H1 (cell line): ENCODE measurements around the gene LYPD6B. TPM values are rescaled to one million over a fixed set of nuclear protein-coding genes. Genes with fewer than 3 reads are reported as not detected.

Experiments
- CTCF ChIA-PET: fragments of 300-600 bp; sonication (Branson Sonifier 250); formaldehyde crosslinking; loops from one replicate; lab custom pipeline; 2021; ENCODE audit not compliant: partially characterized antibody; lab: Charles Lee
- POLR2A ChIA-PET: fragments of 300-600 bp; sonication (Branson Sonifier 250); formaldehyde crosslinking; loops from one replicate; lab custom pipeline; 2021; ENCODE audit warnings: inconsistent platforms; ENCODE audit not compliant: partially characterized antibody; lab: Charles Lee
- DNase-seq, 2 experiments: peaks; one replicate each; pipeline versions ENCODE4 v3.0.0 to v3.0.0-alpha.2; 2010 to 2022; ENCODE audit warnings: low spot score in 2 of 2, low read depth in 1 of 2, mixed read lengths in 1 of 2
- FAIRE-seq: peaks from 2 replicates; lab custom pipeline; 2011; peaks lifted over from hg19 to GRCh38; lab: Jason Lieb, UNC
- H2AFZ ChIP-seq: 2 replicates; pipeline ENCODE4 v1.8.1; 2012; ENCODE audit warnings: low read length, inconsistent platforms
- H2AK5ac ChIP-seq: 2 replicates; pipeline ENCODE4 v1.6.1; 2013; ENCODE audit warnings: low read depth, low read length
- H2BK120ac ChIP-seq: replicated peaks from 2 replicates; pipeline ENCODE3; 2013; ENCODE audit warnings: low read depth, low read length, inconsistent platforms
- H2BK12ac ChIP-seq: 2 replicates; pipeline ENCODE4 v1.6.1; 2013; ENCODE audit warnings: low read depth, low read length
- H2BK15ac ChIP-seq: 2 replicates; pipeline ENCODE4 v1.6.1; 2013; ENCODE audit warnings: low read length
- H2BK20ac ChIP-seq: 2 replicates; pipeline ENCODE4 v1.6.1; 2013; ENCODE audit warnings: low read length
- H2BK5ac ChIP-seq: 2 replicates; pipeline ENCODE4 v1.6.1; 2013; ENCODE audit warnings: low read depth, low read length
- H3K14ac ChIP-seq: 2 replicates; pipeline ENCODE4 v1.6.1; 2013; ENCODE audit warnings: inconsistent platforms; ENCODE audit not compliant: insufficient read length
- H3K18ac ChIP-seq: 2 replicates; pipeline ENCODE4 v1.6.1; 2013; ENCODE audit warnings: low read length; ENCODE audit errors: extremely low read depth
- H3K23ac ChIP-seq: 2 replicates; pipeline ENCODE4 v1.6.1; 2013; ENCODE audit warnings: inconsistent platforms; ENCODE audit not compliant: insufficient read length
- H3K23me2 ChIP-seq: 2 replicates; pipeline ENCODE4 v1.6.1; 2013; ENCODE audit warnings: low read depth, low read length
- H3K27ac ChIP-seq: 2 replicates; pipeline ENCODE4 v1.6.1; 2011; ENCODE audit warnings: low read depth, low read length, inconsistent platforms
- H3K27me3 ChIP-seq, 4 experiments: replicated peaks in 1 of 4; 1 replicate in 1 of 4; 2 replicates in 3 of 4; pipeline versions ENCODE4 v1.6.1 to v1.8.1; 2011 to 2013; ENCODE audit warnings: low read length in 3 of 4, mild to moderate bottlenecking in 3 of 4, inconsistent platforms in 2 of 4, mixed read lengths in 2 of 4, moderate library complexity in 1 of 4; ENCODE audit not compliant: control insufficient read depth in 3 of 4, insufficient read depth in 3 of 4; ENCODE audit errors: extremely low read depth in 1 of 4
- H3K36me3 ChIP-seq, 4 experiments: 2 replicates each; pipeline versions ENCODE4 v1.6.1 to v1.8.1; 2011 to 2013; ENCODE audit warnings: mild to moderate bottlenecking in 4 of 4, low read length in 3 of 4, moderate library complexity in 2 of 4, control low read depth in 1 of 4, inconsistent platforms in 1 of 4; ENCODE audit not compliant: insufficient read depth in 4 of 4, control insufficient read depth in 2 of 4
- H3K4ac ChIP-seq: replicated peaks from 2 replicates; pipeline ENCODE3; 2013; ENCODE audit warnings: low read length, low read depth, mixed read lengths, inconsistent platforms; ENCODE audit not compliant: insufficient read length
- H3K4me1 ChIP-seq, 4 experiments: replicated peaks in 1 of 4; 1 replicate in 1 of 4; 2 replicates in 3 of 4; pipeline versions ENCODE4 v1.6.1 to v1.8.1; 2011 to 2013; ENCODE audit warnings: low read length in 3 of 4, inconsistent platforms in 2 of 4, mixed read lengths in 1 of 4; ENCODE audit not compliant: insufficient read depth in 4 of 4, control insufficient read depth in 3 of 4
- H3K4me2 ChIP-seq, 2 experiments: 2 replicates each; pipeline versions ENCODE4 v1.6.1 to v1.8.1; 2011 to 2013; ENCODE audit warnings: low read depth in 2 of 2, low read length in 2 of 2, control low read depth in 1 of 2, inconsistent platforms in 1 of 2, mild to moderate bottlenecking in 1 of 2; ENCODE audit not compliant: insufficient read depth in 1 of 2
- H3K4me3 ChIP-seq, 4 experiments: fragments of 200-600, 300-600 bp in 1 of 4; sonication (generic), shearing (Covaris generic), sonication (Bioruptor Twin) in 1 of 4; 2 replicates each; pipeline versions ENCODE4 v1.5.1 to v1.8.1; 2011 to 2016; ENCODE audit warnings: low read length in 4 of 4, low read depth in 3 of 4, control low read depth in 2 of 4, inconsistent platforms in 2 of 4, mild to moderate bottlenecking in 2 of 4, mixed read lengths in 1 of 4, moderate library complexity in 1 of 4; ENCODE audit not compliant: insufficient read depth in 2 of 4; ENCODE audit errors: extremely low read depth in 1 of 4
- H3K56ac ChIP-seq: replicated peaks from 2 replicates; pipeline ENCODE3; 2013; ENCODE audit warnings: low read depth, mild to moderate bottlenecking, mixed read lengths, low read length, inconsistent platforms; ENCODE audit not compliant: insufficient read length
- H3K79me1 ChIP-seq: 2 replicates; pipeline ENCODE4 v1.6.1; 2013; ENCODE audit warnings: low read depth, low read length, control low read depth
- H3K79me2 ChIP-seq, 2 experiments: 2 replicates each; pipeline versions ENCODE4 v1.6.1 to v1.8.1; 2012 to 2013; ENCODE audit warnings: low read length in 2 of 2, mild to moderate bottlenecking in 2 of 2, inconsistent platforms in 1 of 2; ENCODE audit not compliant: insufficient read depth in 2 of 2, control insufficient read depth in 1 of 2
- H3K9ac ChIP-seq, 4 experiments: replicated peaks in 1 of 4; 1 replicate in 1 of 4; 2 replicates in 3 of 4; pipeline versions ENCODE4 v1.6.1 to v1.8.1; 2011 to 2013; ENCODE audit warnings: low read depth in 3 of 4, low read length in 3 of 4, control low read depth in 2 of 4, mild to moderate bottlenecking in 2 of 4, moderate library complexity in 2 of 4, inconsistent platforms in 1 of 4; ENCODE audit errors: extremely low read depth in 1 of 4
- H3K9me3 ChIP-seq, 2 experiments: 2 replicates each; pipeline versions ENCODE4 v1.6.1 to v1.8.1; 2012 to 2013; ENCODE audit warnings: mild to moderate bottlenecking in 2 of 2, moderate library complexity in 2 of 2, control low read depth in 1 of 2, inconsistent platforms in 1 of 2, low read depth in 1 of 2, low read length in 1 of 2, mixed read lengths in 1 of 2; ENCODE audit not compliant: insufficient read depth in 2 of 2
- H4K20me1 ChIP-seq, 2 experiments: replicated peaks in 1 of 2; 2 replicates each; pipeline versions ENCODE3 to v1.8.1; 2011 to 2013; ENCODE audit warnings: inconsistent platforms in 2 of 2, low read length in 2 of 2, mild to moderate bottlenecking in 1 of 2; ENCODE audit not compliant: insufficient read depth in 2 of 2, control insufficient read depth in 1 of 2
- H4K5ac ChIP-seq: 2 replicates; pipeline ENCODE4 v1.6.1; 2013; ENCODE audit warnings: low read length, low read depth, mixed read lengths, inconsistent platforms; ENCODE audit not compliant: insufficient read length
- H4K8ac ChIP-seq: 2 replicates; pipeline ENCODE4 v1.8.0; 2013; ENCODE audit warnings: mild to moderate bottlenecking, moderate library complexity, low read length, inconsistent platforms; ENCODE audit not compliant: insufficient read depth; ENCODE audit errors: extremely low read depth
- H4K91ac ChIP-seq: replicated peaks from 2 replicates; pipeline ENCODE3; 2013; ENCODE audit warnings: low read length, mixed read lengths, inconsistent platforms; ENCODE audit not compliant: insufficient read length
- BCL11A ChIP-seq, 2 experiments: IDR thresholded peaks; one replicate each; pipeline ENCODE4 v1.6.1; 2011; ENCODE audit warnings: low read depth in 2 of 2, low read length in 2 of 2, mild to moderate bottlenecking in 2 of 2
- CBX8 ChIP-seq: fragments of 300-800, 300-1000 bp; sonication (generic); IDR thresholded peaks from 2 replicates; pipeline ENCODE4 v1.7.1; 2016; ENCODE audit warnings: low read depth, low read length, borderline replicate concordance
- CREB1 ChIP-seq: IDR thresholded peaks from 2 replicates; pipeline ENCODE4 v1.6.1; 2012; ENCODE audit warnings: inconsistent platforms
- KDM1A ChIP-seq: fragments of 200-600, 300-600 bp; sonication (generic); IDR thresholded peaks from 2 replicates; pipeline ENCODE4 v1.7.1; 2016; ENCODE audit warnings: mild to moderate bottlenecking, low read length, borderline replicate concordance
- MAFK ChIP-seq: IDR thresholded peaks from 2 replicates; pipeline ENCODE4 v1.6.1; 2012; ENCODE audit warnings: low read depth, mild to moderate bottlenecking, improper control_type of control experiment, low read length
- POLR2AphosphoS5 ChIP-seq: IDR thresholded peaks from 2 replicates; pipeline ENCODE4 v1.6.1; 2011; ENCODE audit warnings: low read depth, low read length
- SIRT6 ChIP-seq: IDR thresholded peaks from one replicate; pipeline ENCODE4 v1.7.1; 2012; ENCODE audit warnings: low read length, inconsistent platforms
- SIX5 ChIP-seq: IDR thresholded peaks from 2 replicates; pipeline ENCODE4 v1.6.1; 2011; ENCODE audit warnings: mild to moderate bottlenecking, low read depth, low read length
- WGBS, 2 experiments: shearing (Covaris generic) in 1 of 2; methylation state at CpG; one replicate each; pipeline versions ENCODE4 v1.1.6 to v1.1.7; 2013 to 2015; ENCODE audit warnings: low lambda C conversion rate in 2 of 2, mixed read lengths in 2 of 2, inconsistent platforms in 1 of 2, low coverage in 1 of 2, missing lambda C conversion rate in 1 of 2; ENCODE audit not compliant: insufficient replicate concordance in 2 of 2, insufficient coverage in 1 of 2, insufficient read length in 1 of 2; ENCODE audit errors: extremely low coverage in 1 of 2, missing lambda C conversion rate in 1 of 2; 5-methylcytosine and 5-hydroxymethylcytosine counted together
- polyA plus RNA-seq, 7 experiments: library from polyadenylated mRNA; depleted of rRNA in 3 of 7; stranded (reverse) in 5 of 7; unstranded in 2 of 7; fragments of >200 nt in 5 of 7; fragments of 200-250 nt in 2 of 7; gene quantifications; 1 replicate in 5 of 7; 2 replicates in 1 of 7; 4 replicates in 1 of 7; pipeline versions ENCODE4 v1.2.1 to v1.2.3, GENCODE V29; 2011 to 2013; ENCODE audit warnings: missing spikeins in 2 of 7, mixed read lengths in 2 of 7
- total RNA-seq: library from RNA; stranded (reverse); fragmentation: NEBNext Ultra II Directional; extraction: Animal tissue kit (Norgen Biotek cat#: 25700); gene quantifications from 2 replicates; pipeline ENCODE4 v1.2.1, GENCODE V29; 2021
- TF ChIP-seq, protein P1 (sequence below), 3 experiments: IDR thresholded peaks; 1 replicate in 2 of 3; 2 replicates in 1 of 3; pipeline versions ENCODE4 v1.5.1 to v1.6.1; 2011; ENCODE audit warnings: low read length in 3 of 3, mild to moderate bottlenecking in 3 of 3, inconsistent platforms in 2 of 3, low read depth in 1 of 3, moderate library complexity in 1 of 3; ENCODE audit not compliant: insufficient read depth in 1 of 3; ENCODE audit errors: control extremely low read depth in 1 of 3

LYPD6B gene
- total and polyA plus RNA-seq, 2 of the 8 experiments (the other 6 are each of a cell fraction or from before 2014, with no cell fraction given) = 2.2 to 3.5 TPM

DNA sequence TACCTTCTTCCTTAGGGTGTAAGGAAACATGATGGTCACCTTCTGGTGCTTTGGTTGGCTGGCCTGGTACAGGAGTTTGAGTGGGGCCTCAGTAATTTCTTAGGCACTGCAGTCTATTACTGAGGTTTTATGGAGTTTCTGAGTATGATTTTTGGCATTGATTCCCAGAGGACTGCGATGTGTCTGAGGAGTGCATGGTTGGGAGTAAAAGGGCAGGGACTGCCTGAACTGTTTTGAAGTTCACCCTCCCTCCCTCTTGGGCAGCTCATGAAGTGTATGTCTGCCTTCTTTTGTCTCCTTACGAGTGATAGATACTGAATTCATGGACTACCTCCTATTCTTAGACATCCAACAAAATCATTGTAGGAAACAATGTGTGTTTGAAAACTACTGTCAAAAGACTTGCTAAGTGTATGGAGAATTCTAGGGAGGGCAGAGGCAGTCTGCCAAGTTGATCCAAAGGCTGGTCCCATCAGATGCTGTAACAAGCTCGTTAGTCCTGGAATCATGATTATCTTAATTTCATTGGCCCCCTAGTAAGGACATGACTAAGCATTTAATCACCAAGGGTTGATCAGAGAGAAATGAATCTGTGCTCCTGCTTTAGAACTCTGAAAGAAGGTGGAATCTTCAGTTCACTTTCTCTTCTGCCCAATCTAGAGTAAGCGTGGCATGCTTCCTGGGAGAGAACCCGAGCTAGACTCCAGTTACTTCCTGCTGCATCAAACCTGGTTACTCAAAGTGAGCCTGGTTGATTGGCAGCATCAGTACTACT is 26.5 kb downstream of the LYPD6B start:
- no peak for TF ChIP-seq CREB1
- no peak for TF ChIP-seq SIX5
- TF ChIP-seq, protein P1, sequence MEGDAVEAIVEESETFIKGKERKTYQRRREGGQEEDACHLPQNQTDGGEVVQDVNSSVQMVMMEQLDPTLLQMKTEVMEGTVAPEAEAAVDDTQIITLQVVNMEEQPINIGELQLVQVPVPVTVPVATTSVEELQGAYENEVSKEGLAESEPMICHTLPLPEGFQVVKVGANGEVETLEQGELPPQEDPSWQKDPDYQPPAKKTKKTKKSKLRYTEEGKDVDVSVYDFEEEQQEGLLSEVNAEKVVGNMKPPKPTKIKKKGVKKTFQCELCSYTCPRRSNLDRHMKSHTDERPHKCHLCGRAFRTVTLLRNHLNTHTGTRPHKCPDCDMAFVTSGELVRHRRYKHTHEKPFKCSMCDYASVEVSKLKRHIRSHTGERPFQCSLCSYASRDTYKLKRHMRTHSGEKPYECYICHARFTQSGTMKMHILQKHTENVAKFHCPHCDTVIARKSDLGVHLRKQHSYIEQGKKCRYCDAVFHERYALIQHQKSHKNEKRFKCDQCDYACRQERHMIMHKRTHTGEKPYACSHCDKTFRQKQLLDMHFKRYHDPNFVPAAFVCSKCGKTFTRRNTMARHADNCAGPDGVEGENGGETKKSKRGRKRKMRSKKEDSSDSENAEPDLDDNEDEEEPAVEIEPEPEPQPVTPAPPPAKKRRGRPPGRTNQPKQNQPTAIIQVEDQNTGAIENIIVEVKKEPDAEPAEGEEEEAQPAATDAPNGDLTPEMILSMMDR (IDR thresholded peaks at IDR 0.05; ENCODE audit: control extremely low read depth in 1 of 3, insufficient read depth in 1 of 3, low read depth in 1 of 3, low read length in 3 of 3) = no peak
- TF ChIP-seq CBX8 = no peak
- TF ChIP-seq POLR2AphosphoS5 = no peak
- TF ChIP-seq BCL11A (IDR thresholded peaks at IDR 0.05; ENCODE audit: low read depth in 2 of 2, low read length in 2 of 2) = no peak
- no peak for TF ChIP-seq SIRT6
- TF ChIP-seq KDM1A = no peak
- no peak for TF ChIP-seq MAFK
- no peaks in the 10 kb centered on the region for H3K9me3 ChIP-seq
- H3K4me2 ChIP-seq = no peak overlapping the region
- no peak overlapping the region for H2BK12ac ChIP-seq
- no peak overlapping the region for H2BK5ac ChIP-seq
- H2AK5ac ChIP-seq = no peak overlapping the region
- H3K23me2 ChIP-seq = no peaks in the 10 kb centered on the region
- no peak overlapping the region for H3K14ac ChIP-seq
- no peak overlapping the region for H3K4ac ChIP-seq
- ChIA-PET CTCF (interaction anchor here (0.9 to 1.9 kb wide), 3 partner anchors 24 to 425 kb away, joined by 3 to 6 read pairs (median 3); no protein-coding TSS in a partner anchor), POLR2A (interaction anchor here (1.1 kb wide), 1 partner anchor 12 kb away, joined by 3 read pairs; no protein-coding TSS in a partner anchor)
- H3K9ac ChIP-seq = no peak overlapping the region
- H3K18ac ChIP-seq = no peak overlapping the region
- no peak overlapping the region for H4K91ac ChIP-seq
- no peaks in the 10 kb centered on the region for H3K79me2 ChIP-seq
- no peak overlapping the region for H3K4me3 ChIP-seq
- no peak overlapping the region for H4K8ac ChIP-seq
- H4K20me1 ChIP-seq = no peaks in the 10 kb centered on the region
- DNase-seq (no peak), FAIRE-seq (no peak)
- no peaks in the 10 kb centered on the region for H3K27me3 ChIP-seq
- no peak overlapping the region for H2BK15ac ChIP-seq
- no peak overlapping the region for H3K27ac ChIP-seq
- H2BK20ac ChIP-seq = no peak overlapping the region
- no peaks in the 10 kb centered on the region for H3K36me3 ChIP-seq
- no peak overlapping the region for H4K5ac ChIP-seq
- no peak overlapping the region for H3K23ac ChIP-seq
- H3K56ac ChIP-seq = no peak overlapping the region
- H2AFZ ChIP-seq = no peak overlapping the region
- H3K4me1 ChIP-seq = peaks cover 0 to 2% (median 0%) of the 10 kb centered on the region in 4 experiments; a peak in 1 of 7 replicates
- WGBS, 2 experiments = 86% methylated on average over 5 of the region's 5 CpGs; no CpG with 5 or more reads in 1 of the 2 experiments
- no peaks in the 10 kb centered on the region for H3K79me1 ChIP-seq
- no peak overlapping the region for H2BK120ac ChIP-seq
